Activated CD8-positive, alpha-beta memory T cell treated with anti-CD3 and anti-CD28 coated beads, Interleukin-2, amount 50 U/mL, for 1 hour (primary cell): ENCODE results near the gene FAM111A.

Experiments
- DNase-seq: peaks from one replicate; pipeline ENCODE4 v3.0.0-alpha.2; 2020; ENCODE audit errors: extremely low read depth

FAM111A gene

DNA sequence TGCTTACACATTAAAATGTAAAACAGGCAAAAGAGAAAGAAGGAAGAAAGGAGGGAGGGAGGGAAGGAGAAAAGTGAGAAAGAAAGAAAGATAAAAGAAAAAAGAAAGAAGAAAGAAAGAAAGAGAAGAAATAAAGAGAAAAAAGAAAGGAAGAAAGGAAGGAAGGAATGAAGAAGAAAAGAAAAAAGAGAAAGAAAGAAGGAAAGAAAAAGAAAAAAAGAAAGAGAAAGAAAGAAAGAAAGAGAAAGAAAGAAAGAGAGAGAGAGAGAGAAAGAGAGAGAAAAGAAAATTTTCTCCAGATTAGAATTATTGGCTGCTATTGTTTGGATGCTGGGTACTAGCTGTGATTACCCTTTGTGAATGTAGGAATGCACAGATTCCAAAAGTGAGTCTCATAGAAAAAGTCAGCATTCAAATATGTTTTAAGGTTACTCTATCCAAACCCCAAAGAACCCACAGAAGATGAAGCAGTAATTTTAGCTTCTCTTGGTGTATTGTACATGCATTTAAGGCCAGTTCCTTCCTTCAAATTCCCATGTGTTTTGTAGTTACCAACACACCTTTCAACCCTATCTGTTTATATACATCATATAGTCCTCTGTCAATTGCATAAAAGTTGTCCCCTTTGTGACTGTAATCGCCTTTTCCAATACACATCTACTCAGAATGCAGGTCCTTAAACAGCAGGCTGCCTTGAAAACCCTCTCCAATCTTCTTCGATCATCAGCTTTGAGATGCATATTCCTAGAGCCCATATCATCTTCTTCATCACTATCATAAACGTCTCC, 789 bp upstream of the FAM111A start:
- DNase-seq: no peak

- DNase-seq: no peak
Measured at GRCh38 chr11:59144096-59144495, 1.4 kb downstream of the FAM111A start.

GRCh38 chr11:59144579-59145345, 2.1 kb downstream of the FAM111A start:
- peak; percentile 43 for DNase-seq

GRCh38 chr11:59145534-59145933, 2.9 kb downstream of the FAM111A start:
- no peak for DNase-seq

DNA sequence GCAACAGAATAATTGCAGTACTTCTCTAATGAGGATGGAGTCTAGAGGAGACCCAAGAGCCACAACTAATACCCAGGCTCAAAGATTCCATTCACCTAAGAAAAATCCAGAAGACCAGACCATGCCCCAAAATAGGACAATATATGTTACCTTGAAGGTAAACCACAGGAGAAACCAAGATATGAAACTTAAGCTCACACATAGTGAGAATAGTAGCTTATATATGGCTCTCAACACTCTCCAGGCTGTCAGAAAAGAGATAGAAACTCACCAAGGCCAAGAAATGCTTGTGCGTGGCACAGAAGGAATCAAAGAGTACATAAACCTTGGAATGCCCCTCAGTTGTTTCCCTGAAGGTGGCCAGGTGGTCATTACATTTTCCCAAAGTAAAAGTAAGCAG, 9.1 kb downstream of the FAM111A start:
- no peak for DNase-seq

DNA sequence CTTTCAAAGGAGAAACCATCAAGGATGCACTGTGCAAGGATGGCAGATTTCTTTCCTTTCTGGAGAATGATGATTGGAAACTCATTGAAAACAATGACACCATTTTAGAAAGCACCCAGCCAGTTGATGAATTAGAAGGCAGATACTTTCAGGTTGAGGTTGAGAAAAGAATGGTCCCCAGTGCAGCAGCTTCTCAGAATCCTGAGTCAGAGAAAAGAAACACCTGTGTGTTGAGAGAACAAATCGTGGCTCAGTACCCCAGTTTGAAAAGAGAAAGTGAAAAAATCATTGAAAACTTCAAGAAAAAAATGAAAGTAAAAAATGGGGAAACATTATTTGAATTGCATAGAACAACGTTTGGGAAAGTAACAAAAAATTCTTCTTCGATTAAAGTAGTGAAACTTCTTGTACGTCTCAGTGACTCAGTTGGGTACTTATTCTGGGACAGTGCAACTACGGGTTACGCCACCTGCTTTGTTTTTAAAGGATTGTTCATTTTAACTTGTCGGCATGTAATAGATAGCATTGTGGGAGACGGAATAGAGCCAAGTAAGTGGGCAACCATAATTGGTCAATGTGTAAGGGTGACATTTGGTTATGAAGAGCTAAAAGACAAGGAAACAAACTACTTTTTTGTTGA, 9.8 kb downstream of the FAM111A start:
- no peak for DNase-seq

DNA sequence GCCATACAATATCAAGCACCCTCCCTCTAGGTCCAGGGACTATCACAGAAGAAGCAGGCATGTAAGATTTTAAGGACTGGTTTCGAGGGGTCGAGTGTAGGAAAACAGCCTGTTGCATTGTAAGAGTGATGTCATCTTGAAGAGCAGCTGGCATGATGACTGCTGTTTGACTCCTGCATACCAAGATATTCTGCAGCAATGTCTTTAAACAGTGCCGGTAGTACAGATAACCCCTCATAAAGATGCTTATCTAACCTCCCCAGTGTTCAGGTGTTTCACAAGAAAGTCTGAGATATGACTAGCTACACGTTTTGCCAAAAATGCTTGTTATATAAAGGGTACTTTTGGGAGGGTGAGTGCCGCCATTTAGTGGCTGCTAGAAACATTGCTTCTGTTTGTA, 12.0 kb downstream of the FAM111A start:
- no peak for DNase-seq

- no peak for DNase-seq
Measured at GRCh38 chr11:59157433-59157832, 14.8 kb downstream of the FAM111A start.

DNA sequence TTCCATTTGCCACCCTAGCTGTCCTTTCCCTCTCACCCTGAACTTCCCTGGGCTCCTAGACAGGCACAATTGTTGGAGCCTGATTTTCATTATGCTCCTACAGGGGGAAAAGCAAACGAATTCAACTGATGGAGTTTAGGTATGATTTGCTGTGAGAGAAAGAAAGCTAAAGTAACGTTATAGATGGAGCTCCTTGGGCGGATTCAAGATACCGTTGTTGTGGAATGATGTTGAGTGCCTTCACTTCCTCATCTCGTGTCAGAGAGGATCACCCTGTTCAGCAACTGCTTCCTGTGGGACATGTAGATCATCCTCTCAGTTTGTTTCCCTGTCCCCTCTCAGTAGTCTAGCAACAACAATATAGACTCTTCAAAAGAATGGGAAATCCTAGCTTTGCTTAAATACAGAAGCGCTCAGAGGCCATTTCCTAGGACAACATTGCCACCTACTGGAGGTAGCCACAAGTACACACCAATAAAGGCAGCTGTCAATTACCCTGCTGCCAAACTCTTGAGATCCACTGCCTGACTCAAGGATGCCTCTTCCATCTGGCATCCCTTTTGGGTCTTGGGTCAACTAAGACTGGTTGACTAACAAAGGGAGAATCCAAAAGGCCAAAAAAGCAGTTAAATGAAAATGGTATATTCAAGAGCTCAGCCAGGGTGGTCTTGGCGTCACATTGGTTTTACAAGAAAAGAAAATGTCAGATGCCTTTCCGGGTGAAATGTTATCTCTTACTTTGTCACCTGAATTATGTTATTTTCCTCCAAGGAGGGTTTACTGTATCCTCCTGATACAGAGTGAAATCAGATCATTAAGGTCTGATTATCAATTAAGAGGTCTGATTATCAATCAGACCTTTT, 15.8 kb downstream of the FAM111A start:
- DNase-seq: peak; percentile 14

DNA sequence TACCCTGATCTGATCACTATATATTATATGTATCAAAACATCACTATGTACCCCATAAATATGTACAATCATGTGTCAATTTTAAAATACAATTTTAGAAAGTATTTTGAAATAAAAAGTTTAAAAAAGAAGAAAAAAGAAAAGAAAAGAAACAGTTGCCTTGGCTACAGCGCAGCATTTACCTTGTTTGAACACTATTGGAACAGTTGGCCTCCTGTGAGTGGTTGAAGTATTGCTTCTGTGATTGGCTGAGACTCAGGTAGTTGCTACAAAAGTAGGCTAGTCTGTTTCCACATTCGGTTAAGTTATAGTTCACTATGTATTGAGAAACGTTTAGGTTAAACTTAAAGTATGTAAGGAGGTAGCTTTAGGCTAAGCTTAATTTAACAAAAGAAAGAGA, 21.4 kb downstream of the FAM111A start:
- DNase-seq: no peak

GRCh38 chr11:59171508-59172322, 29.1 kb downstream of the FAM111A start, which contains the start of gene DTX4:
Gene DTX4, plus strand, starts transcription at chr11:59172132. Its CDS starts 464 bp downstream, at chr11:59172596.
- DNase-seq: peak; percentile 74

GRCh38 chr11:59172345-59173079, 29.9 kb downstream of the FAM111A start:
- DNase-seq: no peak

- no peak for DNase-seq
Measured at GRCh38 chr11:59173080-59173963, 30.7 kb downstream of the FAM111A start.

DNA sequence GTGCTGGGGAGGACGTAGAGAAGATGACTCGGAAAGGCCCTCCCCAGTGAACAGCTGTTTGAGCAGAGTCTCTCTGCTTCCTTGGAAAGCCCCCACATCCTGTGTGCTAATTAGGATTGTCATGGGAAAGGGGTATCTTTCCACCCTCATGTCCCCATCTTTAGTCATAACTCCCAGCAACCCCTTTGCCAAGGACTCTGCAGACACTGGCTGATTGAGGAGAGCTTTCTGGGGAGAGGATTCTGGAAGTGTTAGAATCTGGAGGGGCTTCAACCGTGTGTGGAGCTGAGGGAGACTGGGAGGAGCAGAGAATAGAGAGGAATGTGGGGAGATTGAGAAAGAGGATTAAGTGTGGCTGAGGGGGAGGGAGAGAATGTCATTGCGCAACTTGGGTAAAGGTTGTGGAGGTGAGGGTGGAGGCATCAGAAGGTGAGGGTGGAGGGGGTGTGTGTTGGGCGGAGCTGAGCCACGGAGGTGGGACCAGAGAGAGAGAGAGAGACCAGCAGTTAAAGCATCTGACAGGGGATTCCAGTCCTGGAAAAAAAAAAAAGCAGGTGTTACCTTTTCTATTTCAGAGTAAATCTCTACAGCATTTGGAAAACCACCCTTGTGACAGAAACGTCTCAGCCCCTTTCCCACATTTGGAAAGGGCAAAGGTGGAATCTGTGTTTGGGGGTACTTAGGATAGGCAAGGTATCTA, 31.5 kb downstream of the FAM111A start:
- no peak for DNase-seq

- no peak for DNase-seq
Measured at GRCh38 chr11:59174664-59175033, 32.0 kb downstream of the FAM111A start.

DNA sequence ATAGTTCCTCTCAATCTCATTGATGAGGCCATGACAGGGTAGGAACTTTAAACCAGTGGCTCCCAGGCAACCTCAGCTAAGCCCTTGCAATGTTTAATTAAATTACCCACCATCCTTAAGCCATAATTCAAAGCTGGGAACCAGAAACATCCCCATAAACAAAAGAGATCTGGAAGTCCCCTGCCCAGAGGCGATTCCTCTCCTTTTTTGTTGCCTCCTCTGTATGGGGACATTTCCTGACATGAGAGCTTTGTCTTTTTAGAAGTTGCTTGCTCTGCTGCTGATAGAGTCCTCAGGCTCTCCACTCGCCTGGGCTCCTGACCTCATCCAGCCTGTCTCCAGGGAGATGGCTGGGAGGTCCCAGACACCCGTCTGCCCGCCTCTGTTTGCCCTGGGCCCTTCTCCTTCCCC, 32.4 kb downstream of the FAM111A start:
- DNase-seq: no peak

DNA sequence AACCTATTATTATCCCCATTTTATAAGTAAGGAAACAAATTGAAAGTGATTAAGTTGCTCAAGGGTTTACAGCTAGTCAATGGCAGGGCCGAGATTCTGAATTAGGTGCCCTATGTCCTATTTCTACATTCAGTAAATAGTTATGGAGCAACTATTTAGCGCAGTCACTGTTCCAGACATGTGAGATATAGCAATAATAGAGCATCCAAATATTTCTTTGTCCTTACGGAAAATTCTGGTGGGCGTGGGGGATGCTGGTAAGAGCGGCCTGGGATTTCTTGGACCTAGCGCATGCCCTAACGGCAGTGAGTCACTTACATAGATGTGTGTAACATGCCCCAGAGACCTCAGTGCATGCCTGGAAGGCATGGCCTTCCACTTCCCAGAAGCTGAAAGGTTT, 33.7 kb downstream of the FAM111A start:
- no peak for DNase-seq

GRCh38 chr11:59178402-59178801, 35.7 kb downstream of the FAM111A start:
- no peak for DNase-seq
